B cell (primary cell): ENCODE measurements around the gene SYT2. TPM values are rescaled to one million over a fixed set of nuclear protein-coding genes. Genes with fewer than 3 reads are reported as not detected.

ENCODE experiments used
- ATAC-seq: fragments of 200-7000 bp; cut with Tn5 transposase; one replicate; pipeline ENCODE4 v1.10.0; 2021; ENCODE audit warnings: low read depth, mild to moderate bottlenecking, moderate number of reproducible peaks, moderate library complexity
- CTCF ChIA-PET: fragments of 350-600 bp; sonication (Branson Sonifier 250); formaldehyde crosslinking; loops from one replicate; lab custom pipeline; 2021; ENCODE audit warnings: antibody characterized with exemption, inconsistent platforms; lab: Charles Lee
- POLR2A ChIA-PET: fragments of 350-600 bp; sonication (Branson Sonifier 250); formaldehyde crosslinking; loops from one replicate; lab custom pipeline; 2021; ENCODE audit warnings: antibody characterized with exemption; lab: Charles Lee
- DNase-seq: peaks from one replicate; pipeline ENCODE4 v3.0.0; 2013
- H2AFZ ChIP-seq: 2 replicates; pipeline ENCODE4 v1.6.1; 2012; ENCODE audit warnings: mild to moderate bottlenecking, low read depth, low read length; ENCODE audit not compliant: insufficient read depth, poor library complexity, severe bottlenecking
- H3K27ac ChIP-seq, 2 donors: 1 replicate in 1 of 2; 2 replicates in 1 of 2; pipeline ENCODE4 v1.5.1; 2012 to 2013; ENCODE audit warnings: low read length in 2 of 2, mild to moderate bottlenecking in 2 of 2, moderate library complexity in 1 of 2
- H3K27me3 ChIP-seq, 4 experiments: fragments of 200-600 bp in 1 of 4; sonication (generic) in 1 of 4; replicated peaks in 1 of 4; 1 replicate in 2 of 4; 2 replicates in 2 of 4; pipeline versions ENCODE4 v1.6.1 to v1.7.0; 2013 to 2016; ENCODE audit warnings: low read length in 3 of 4, mild to moderate bottlenecking in 2 of 4, mixed read lengths in 1 of 4, moderate library complexity in 1 of 4; ENCODE audit not compliant: insufficient read depth in 4 of 4, control insufficient read depth in 3 of 4; ENCODE audit errors: control extremely low read depth in 1 of 4
- H3K36me3 ChIP-seq, 2 experiments: replicated peaks in 1 of 2; 1 replicate in 1 of 2; 2 replicates in 1 of 2; pipeline versions ENCODE4 v1.6.1 to v1.7.1; 2013; ENCODE audit warnings: low read length in 1 of 2; ENCODE audit not compliant: insufficient read depth in 2 of 2, control insufficient read depth in 1 of 2; ENCODE audit errors: control extremely low read depth in 1 of 2, extremely low read depth in 1 of 2
- H3K4me1 ChIP-seq, 2 donors: fragments of 200-600 bp in 1 of 2; sonication (generic) in 1 of 2; 1 replicate in 1 of 2; 2 replicates in 1 of 2; pipeline versions ENCODE4 v1.5.1 to v1.6.1; 2013 to 2017; ENCODE audit warnings: low read length in 2 of 2; ENCODE audit not compliant: control insufficient read depth in 2 of 2, insufficient read depth in 2 of 2
- H3K4me2 ChIP-seq: replicated peaks from 2 replicates; pipeline ENCODE3; 2012; ENCODE audit warnings: mild to moderate bottlenecking, low read depth, low read length; ENCODE audit not compliant: poor library complexity, severe bottlenecking
- H3K4me3 ChIP-seq, 5 experiments: fragments of 200-600 bp in 1 of 5; sonication (generic) in 1 of 5; 1 replicate in 3 of 5; 2 replicates in 2 of 5; pipeline versions ENCODE4 v1.5.1 to v1.7.0; 2011 to 2016; ENCODE audit warnings: low read length in 4 of 5, mild to moderate bottlenecking in 4 of 5, low read depth in 2 of 5, control low read depth in 1 of 5, moderate library complexity in 1 of 5; ENCODE audit not compliant: insufficient read depth in 1 of 5; ENCODE audit errors: control extremely low read depth in 1 of 5, extremely low read depth in 1 of 5
- H3K79me2 ChIP-seq: fragments of 200-600 bp; sonication (generic); one replicate; pipeline ENCODE4 v1.6.0; 2016; ENCODE audit warnings: low read length; ENCODE audit not compliant: control insufficient read depth, insufficient read depth
- H3K9ac ChIP-seq: fragments of 200-600 bp; sonication (generic); 2 replicates; pipeline ENCODE4 v1.6.1; 2017; ENCODE audit warnings: mild to moderate bottlenecking, low read length, moderate library complexity
- H3K9me3 ChIP-seq, 3 donors: one replicate each; pipeline versions ENCODE4 v1.6.1 to v1.7.1; 2013; ENCODE audit warnings: low read length in 2 of 3; ENCODE audit not compliant: control insufficient read depth in 2 of 3, insufficient read depth in 1 of 3; ENCODE audit errors: control extremely low read depth in 1 of 3
- H4K20me1 ChIP-seq: 2 replicates; pipeline ENCODE4 v1.6.0; 2012; ENCODE audit warnings: mild to moderate bottlenecking, low read length; ENCODE audit not compliant: insufficient read depth, control insufficient read depth, poor library complexity, severe bottlenecking
- H3K27ac Mint-ChIP-seq: one replicate; pipeline ENCODE4 v1.8.0; 2021; ENCODE audit warnings: mixed read lengths
- H3K27me3 Mint-ChIP-seq: one replicate; pipeline ENCODE4 v1.8.0; 2021; ENCODE audit warnings: mixed read lengths
- H3K4me1 Mint-ChIP-seq: one replicate; pipeline ENCODE4 v1.8.0; 2021; ENCODE audit warnings: mixed read lengths
- H3K4me3 Mint-ChIP-seq: one replicate; pipeline ENCODE4 v1.8.0; 2021; ENCODE audit warnings: mixed read lengths
- H3K9me3 Mint-ChIP-seq: one replicate; pipeline ENCODE4 v1.8.0; 2022; ENCODE audit warnings: mixed read lengths; ENCODE audit not compliant: insufficient read depth
- EZH2 ChIP-seq: IDR thresholded peaks from 2 replicates; pipeline ENCODE4 v1.6.1; 2012; ENCODE audit warnings: borderline replicate concordance, low read depth, mild to moderate bottlenecking, moderate library complexity, low read length; ENCODE audit not compliant: insufficient read depth, poor library complexity, severe bottlenecking
- WGBS: methylation state at CpG from one replicate; pipeline ENCODE4 v1.1.5; 2013; ENCODE audit warnings: missing lambda C conversion rate; ENCODE audit not compliant: insufficient coverage; 5-methylcytosine and 5-hydroxymethylcytosine counted together
- intact Hi-C: fragments of 100-400 bp; cut with micrococcal nuclease; formaldehyde crosslinking; loops from one replicate; pipeline ENCODE4 v1.10.0; 2022
- polyA plus RNA-seq: library from polyadenylated mRNA; depleted of rRNA; stranded (reverse); fragments of >200 nt; gene quantifications from 2 replicates; pipeline ENCODE4 v1.2.3, GENCODE V29; 2012
- total RNA-seq, 2 donors: library from RNA; stranded (reverse); fragments of 120-200 nt in 1 of 2; gene quantifications; 1 replicate in 1 of 2; 2 replicates in 1 of 2; pipeline versions ENCODE4 v1.2.3 to v1.2.4, GENCODE V29; 2013 to 2022
- TF ChIP-seq, protein P1 (sequence below): fragments of 200-600 bp; IDR thresholded peaks from one replicate; pipeline ENCODE4 v1.8.0; 2022; ENCODE audit warnings: antibody characterized with exemption, mild to moderate bottlenecking

SYT2 gene
- total and polyA plus RNA-seq, 2 donors (not counting 1 experiment from before 2014, with no cell fraction given) = not detected

DNA sequence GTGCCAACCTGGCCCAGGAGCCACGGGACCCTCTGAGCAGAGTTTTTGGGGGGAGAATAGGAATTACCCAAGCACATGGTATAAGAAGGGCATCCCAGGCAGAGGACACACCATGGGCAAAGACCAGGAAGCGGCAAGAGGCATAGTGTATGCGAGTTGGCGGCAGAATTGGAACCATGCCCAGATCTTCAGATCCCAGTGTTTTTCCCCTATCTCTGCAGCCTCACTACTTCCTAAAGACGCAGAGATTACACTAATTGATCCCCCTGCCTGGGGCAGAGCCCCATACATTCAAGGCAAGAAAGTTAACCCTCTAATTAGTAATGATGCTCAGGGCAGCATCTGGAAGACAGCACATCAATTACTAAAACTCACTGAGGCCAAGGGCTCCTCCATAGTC is 48.2 kb downstream of the SYT2 start:
- H3K27me3 Mint-ChIP-seq = peaks cover 69% of the 10 kb centered on the region
- no peak for DNase-seq
- WGBS = 48% methylated on average over 5 of the region's 5 CpGs

DNA sequence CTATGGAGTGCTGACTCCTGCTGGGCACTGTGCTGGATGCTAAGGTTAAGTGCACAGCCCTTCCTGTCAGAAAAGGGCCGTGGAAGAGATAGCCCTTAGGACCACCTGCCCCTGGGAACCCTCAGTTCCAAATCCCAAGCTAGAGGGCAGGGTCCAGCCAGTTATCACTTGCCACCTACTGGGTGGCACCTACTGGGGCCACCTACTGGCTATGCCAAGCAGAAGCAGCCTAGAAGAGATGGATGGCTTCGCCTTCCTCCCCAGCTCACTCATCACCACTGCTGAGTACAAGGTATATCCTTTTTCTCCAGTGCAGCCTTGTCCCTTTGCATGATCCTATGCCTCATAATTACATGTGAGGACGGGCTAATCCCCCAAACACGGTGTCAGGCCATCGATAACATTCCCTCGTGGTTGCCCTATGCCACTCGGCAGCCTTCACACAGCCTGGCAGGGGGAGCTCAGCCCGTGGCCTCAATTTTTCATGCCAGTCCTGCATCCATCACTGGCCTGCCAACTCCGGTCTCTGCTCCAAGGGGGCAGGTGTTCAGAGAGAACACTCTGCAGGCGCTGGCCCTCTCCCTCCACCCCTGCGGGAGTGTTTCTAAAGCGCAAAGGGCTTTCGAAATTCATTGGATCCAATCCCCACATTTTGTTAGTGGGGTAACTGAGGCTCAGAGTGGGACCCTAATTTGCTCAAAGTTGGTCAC is 49.0 kb downstream of the SYT2 start:
- WGBS = 72% methylated on average over 9 of the region's 13 CpGs
- H3K27me3 Mint-ChIP-seq = peaks cover 76% of the 10 kb centered on the region
- intact Hi-C loops = no loop called here

More for the DNA sequence above, 48.2 kb downstream of the SYT2 start:
- Histone ChIP-seq H3K9me3 (no peaks in the 10 kb centered on the region), H3K36me3 (no peaks in the 10 kb centered on the region), H3K9ac (no peak overlapping the region), H2AFZ (no peak overlapping the region), H4K20me1 (no peaks in the 10 kb centered on the region), H3K4me3 (no peak overlapping the region), H3K27ac (no peak overlapping the region), H3K79me2 (no peaks in the 10 kb centered on the region), H3K27me3 (peaks cover 0 to 42% (median 11%) of the 10 kb centered on the region in 4 experiments), H3K4me1 (no peaks in the 10 kb centered on the region), H3K4me2 (no peak overlapping the region)
- Mint-ChIP-seq H3K4me1 (no peaks in the 10 kb centered on the region), H3K27ac (no peak overlapping the region), H3K4me3 (no peak overlapping the region), H3K9me3 (no peaks in the 10 kb centered on the region)
- TF ChIP-seq EZH2 = no peak
- TF ChIP-seq, protein P1, sequence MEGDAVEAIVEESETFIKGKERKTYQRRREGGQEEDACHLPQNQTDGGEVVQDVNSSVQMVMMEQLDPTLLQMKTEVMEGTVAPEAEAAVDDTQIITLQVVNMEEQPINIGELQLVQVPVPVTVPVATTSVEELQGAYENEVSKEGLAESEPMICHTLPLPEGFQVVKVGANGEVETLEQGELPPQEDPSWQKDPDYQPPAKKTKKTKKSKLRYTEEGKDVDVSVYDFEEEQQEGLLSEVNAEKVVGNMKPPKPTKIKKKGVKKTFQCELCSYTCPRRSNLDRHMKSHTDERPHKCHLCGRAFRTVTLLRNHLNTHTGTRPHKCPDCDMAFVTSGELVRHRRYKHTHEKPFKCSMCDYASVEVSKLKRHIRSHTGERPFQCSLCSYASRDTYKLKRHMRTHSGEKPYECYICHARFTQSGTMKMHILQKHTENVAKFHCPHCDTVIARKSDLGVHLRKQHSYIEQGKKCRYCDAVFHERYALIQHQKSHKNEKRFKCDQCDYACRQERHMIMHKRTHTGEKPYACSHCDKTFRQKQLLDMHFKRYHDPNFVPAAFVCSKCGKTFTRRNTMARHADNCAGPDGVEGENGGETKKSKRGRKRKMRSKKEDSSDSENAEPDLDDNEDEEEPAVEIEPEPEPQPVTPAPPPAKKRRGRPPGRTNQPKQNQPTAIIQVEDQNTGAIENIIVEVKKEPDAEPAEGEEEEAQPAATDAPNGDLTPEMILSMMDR = no peak
- ATAC-seq = no peak
- POLR2A ChIA-PET = no interaction called here
- intact Hi-C loops = no loop called here
- CTCF ChIA-PET = interaction anchor here (1.3 kb wide), 1 partner anchor 160 kb away, joined by 3 read pairs; no protein-coding TSS in a partner anchor

More for the DNA sequence above, 49.0 kb downstream of the SYT2 start:
- TF ChIP-seq, protein P1 = peak; percentile 37
- no peak for TF ChIP-seq EZH2
- Histone ChIP-seq H3K9ac (no peak overlapping the region), H4K20me1 (no peaks in the 10 kb centered on the region), H3K9me3 (no peaks in the 10 kb centered on the region), H3K4me2 (no peak overlapping the region), H2AFZ (no peak overlapping the region), H3K27ac (no peak overlapping the region), H3K4me1 (no peaks in the 10 kb centered on the region), H3K36me3 (no peaks in the 10 kb centered on the region), H3K4me3 (no peak overlapping the region), H3K27me3 (peaks cover 0 to 49% (median 12%) of the 10 kb centered on the region in 4 experiments), H3K79me2 (no peaks in the 10 kb centered on the region)
- POLR2A ChIA-PET = no interaction called here
- no peak overlapping the region for H3K4me3 Mint-ChIP-seq
- H3K9me3 Mint-ChIP-seq = no peaks in the 10 kb centered on the region
- CTCF ChIA-PET = interaction anchor here (1.0 to 1.3 kb wide), 2 partner anchors 90 to 160 kb away, joined by 3 read pairs; no protein-coding TSS in a partner anchor
- DNase-seq (peak; percentile 29), ATAC-seq (no peak)
- H3K27ac Mint-ChIP-seq = no peak overlapping the region
- H3K4me1 Mint-ChIP-seq = no peaks in the 10 kb centered on the region
